Measurements from ENCODE around the gene OR10S1. TPM values are rescaled to one million over a fixed set of nuclear protein-coding genes. Genes with fewer than 3 reads are reported as not detected.

Gene OR10S1
- total RNA-seq, 1 experiment from 2014 or later, result not detected

DNA sequence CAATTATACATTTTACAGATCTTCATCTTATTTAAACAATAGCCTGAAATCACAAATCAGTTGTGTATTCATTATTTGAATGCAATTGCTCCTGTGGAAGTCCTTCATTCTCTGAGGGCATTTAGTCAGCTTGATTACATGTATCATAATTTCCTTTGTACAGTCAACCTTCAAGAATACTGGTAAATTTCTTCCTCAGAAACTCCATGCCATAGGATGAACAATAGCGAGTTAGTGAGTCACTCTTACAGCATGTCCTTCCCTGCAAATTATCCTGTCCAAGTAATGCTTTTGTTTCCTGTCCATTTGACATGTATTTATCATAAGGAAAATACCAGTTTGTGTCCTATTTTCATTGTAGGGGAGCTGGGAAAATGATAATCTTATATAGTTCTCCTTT is 3.8 kb downstream of the OR10S1 start:
- Histone ChIP-seq H3K9ac (ENCODE audit: extremely low read depth, insufficient read length, low read length) (no peak overlapping the region), H3K14ac (ENCODE audit: insufficient read depth, low read length) (no peak overlapping the region), H3K79me2 (ENCODE audit: insufficient read depth, low read length) (no peaks in the 10 kb centered on the region), H2BK5ac (ENCODE audit: insufficient read length, low read length) (no peak overlapping the region), H3T11ph (ENCODE audit: low read length) (no peak overlapping the region), H3K4me1 (ENCODE audit: insufficient read depth, low read length) (no peaks in the 10 kb centered on the region), H4K91ac (ENCODE audit: insufficient read length, low read depth, low read length) (no peak overlapping the region), H3K27ac (ENCODE audit: insufficient read length, low read depth, low read length) (no peak overlapping the region), H4K20me1 (ENCODE audit: control insufficient read depth, insufficient read depth, insufficient read length) (no peaks in the 10 kb centered on the region), H3K4me2 (ENCODE audit: insufficient read depth, insufficient read length, low read length) (no peak overlapping the region), H3K9me3 (ENCODE audit: control insufficient read depth, low read depth, low read length) (no peaks in the 10 kb centered on the region), H2AFZ (ENCODE audit: low read length) (no peak overlapping the region), H2BK15ac (ENCODE audit: low read depth, low read length) (no peak overlapping the region), H4K8ac (replicated peaks; ENCODE audit: insufficient read length, low read depth, low read length) (no peak overlapping the region), H4K5ac (ENCODE audit: insufficient read length, low read depth, low read length) (no peak overlapping the region), H3K56ac (ENCODE audit: insufficient read length, low read depth, low read length) (no peak overlapping the region), H2BK120ac (ENCODE audit: low read depth, low read length, poor library complexity, severe bottlenecking) (no peak overlapping the region), H2BK12ac (ENCODE audit: insufficient read length, low read depth, low read length) (no peak overlapping the region), H2AK5ac (ENCODE audit: insufficient read length, low read length) (no peak overlapping the region), H3K79me1 (ENCODE audit: insufficient read depth, low read depth, low read length, poor library complexity, severe bottlenecking) (no peaks in the 10 kb centered on the region), H2BK20ac (ENCODE audit: low read depth, low read length, poor library complexity, severe bottlenecking) (no peak overlapping the region), H3K23ac (ENCODE audit: insufficient read length, low read depth, low read length) (no peak overlapping the region), H3K23me2 (ENCODE audit: insufficient read length, low read depth, low read length, poor library complexity, severe bottlenecking) (no peaks in the 10 kb centered on the region), H3K4ac (ENCODE audit: low read depth, low read length) (no peak overlapping the region), H3K18ac (ENCODE audit: insufficient read length, low read depth, low read length) (no peak overlapping the region), H3K27me3 (ENCODE audit: insufficient read depth, low read length) (no peaks in the 10 kb centered on the region)
- H3K4me3 Mint-ChIP-seq, result no peak overlapping the region
- H3K36me3 Mint-ChIP-seq (ENCODE audit: insufficient read depth in 1 of 3, low read depth in 3 of 3), result peaks cover 0 to under 1% (median 0%) of the 10 kb centered on the region in 3 experiments; a peak in 1 of 7 replicates
- H3K27ac Mint-ChIP-seq, result no peak overlapping the region
- peaks cover under 1% of the 10 kb centered on the region in 2 experiments; a peak in 3 of 5 replicates for H3K9me3 Mint-ChIP-seq
- no CpG with 5 or more reads among the region's 1 CpG for WGBS (ENCODE audit: extremely low coverage, insufficient read length, low lambda C conversion rate)
- no peak for DNase-seq
- H3K4me1 Mint-ChIP-seq, result peaks cover 5% of the 10 kb centered on the region in 2 experiments; a peak in 3 of 4 replicates
- TF ChIP-seq, protein P1, sequence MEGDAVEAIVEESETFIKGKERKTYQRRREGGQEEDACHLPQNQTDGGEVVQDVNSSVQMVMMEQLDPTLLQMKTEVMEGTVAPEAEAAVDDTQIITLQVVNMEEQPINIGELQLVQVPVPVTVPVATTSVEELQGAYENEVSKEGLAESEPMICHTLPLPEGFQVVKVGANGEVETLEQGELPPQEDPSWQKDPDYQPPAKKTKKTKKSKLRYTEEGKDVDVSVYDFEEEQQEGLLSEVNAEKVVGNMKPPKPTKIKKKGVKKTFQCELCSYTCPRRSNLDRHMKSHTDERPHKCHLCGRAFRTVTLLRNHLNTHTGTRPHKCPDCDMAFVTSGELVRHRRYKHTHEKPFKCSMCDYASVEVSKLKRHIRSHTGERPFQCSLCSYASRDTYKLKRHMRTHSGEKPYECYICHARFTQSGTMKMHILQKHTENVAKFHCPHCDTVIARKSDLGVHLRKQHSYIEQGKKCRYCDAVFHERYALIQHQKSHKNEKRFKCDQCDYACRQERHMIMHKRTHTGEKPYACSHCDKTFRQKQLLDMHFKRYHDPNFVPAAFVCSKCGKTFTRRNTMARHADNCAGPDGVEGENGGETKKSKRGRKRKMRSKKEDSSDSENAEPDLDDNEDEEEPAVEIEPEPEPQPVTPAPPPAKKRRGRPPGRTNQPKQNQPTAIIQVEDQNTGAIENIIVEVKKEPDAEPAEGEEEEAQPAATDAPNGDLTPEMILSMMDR (conservative IDR thresholded peaks at IDR 0.05), result no peak
- H3K27me3 Mint-ChIP-seq (ENCODE audit: low read depth), result no peaks in the 10 kb centered on the region

Measured in H9 (cell line).